GM12878 (cell line): ENCODE measurements around the gene NPLOC4. TPM values are rescaled to one million over a fixed set of nuclear protein-coding genes. Genes with fewer than 3 reads are reported as not detected.
A peak's percentile ranks its signal among the peaks of the same experiment; 100 is the strongest.

ENCODE experiments used
- ATAC-seq: fragments of 200-7000 bp; cut with Tn5 transposase; 3 replicates; pipeline ENCODE4 v1.9.1; 2020; ENCODE audit warnings: mild to moderate bottlenecking, moderate library complexity
- BruUV-seq: library from RNA; stranded (reverse); fragments of 400-500 nt; replicated peaks from 2 replicates; lab custom pipeline; 2021; lab: Mats Ljungman, UMichigan
- CTCF ChIA-PET: fragments of 300-600 bp; sonication (Branson Sonifier 250); formaldehyde crosslinking; extraction: SDS; loops from one replicate; lab custom pipeline; 2021; ENCODE audit warnings: inconsistent platforms; lab: Yijun Ruan, JAX
- POLR2A ChIA-PET: fragments of 350-600 bp; formaldehyde crosslinking; extraction: SDS; loops from one replicate; lab custom pipeline; 2021; ENCODE audit warnings: inconsistent platforms; lab: Charles Lee
- RAD21 ChIA-PET: fragments of 300-600 bp; sonication (Branson Sonifier 250); formaldehyde crosslinking; loops from one replicate; lab custom pipeline; 2023; ENCODE audit warnings: antibody characterized with exemption; ENCODE audit not compliant: unreplicated experiment; lab: Charles Lee
- SMC1A ChIA-PET: fragments of 300-600 bp; sonication (Branson Sonifier 250); formaldehyde crosslinking; loops from one replicate; lab custom pipeline; 2023; ENCODE audit not compliant: unreplicated experiment, uncharacterized antibody; lab: Charles Lee
- DNase-seq: peaks from one replicate; pipeline ENCODE4 v3.0.0-alpha.2; 2011; ENCODE audit warnings: low read depth, low spot score
- FAIRE-seq: peaks from 3 replicates; lab custom pipeline; 2011; peaks lifted over from hg19 to GRCh38; lab: Jason Lieb, UNC
- H2AFZ ChIP-seq: 2 replicates; pipeline ENCODE4 v1.6.0; 2011; ENCODE audit warnings: low read depth, low read length, control low read depth; ENCODE audit not compliant: control insufficient read depth
- H3K27ac ChIP-seq: 2 replicates; pipeline ENCODE4 v1.5.1; 2011; ENCODE audit warnings: control low read depth; ENCODE audit not compliant: control insufficient read depth, insufficient read depth
- H3K27me3 ChIP-seq, 2 experiments: replicated peaks in 1 of 2; 2 replicates each; pipeline versions ENCODE4 v1.6.0 to v1.6.1; 2011; ENCODE audit warnings: low read length in 1 of 2; ENCODE audit not compliant: control insufficient read depth in 2 of 2, insufficient read depth in 2 of 2
- H3K36me3 ChIP-seq, 2 experiments: 2 replicates each; pipeline ENCODE4 v1.5.1; 2011; ENCODE audit warnings: low read length in 1 of 2; ENCODE audit not compliant: control insufficient read depth in 2 of 2, insufficient read depth in 2 of 2
- H3K4me1 ChIP-seq: 2 replicates; pipeline ENCODE4 v1.6.1; 2011; ENCODE audit warnings: mild to moderate bottlenecking, low read length, moderate library complexity, mixed read lengths; ENCODE audit not compliant: control insufficient read depth, insufficient read depth
- H3K4me2 ChIP-seq: 2 replicates; pipeline ENCODE4 v1.6.0; 2011; ENCODE audit warnings: control low read depth; ENCODE audit not compliant: control insufficient read depth, insufficient read depth
- H3K4me3 ChIP-seq: fragments of 200-600 bp; sonication (generic); 2 replicates; pipeline ENCODE4 v1.5.1; 2016
- H3K79me2 ChIP-seq: 2 replicates; pipeline ENCODE4 v1.6.0; 2011; ENCODE audit warnings: low read length; ENCODE audit not compliant: control insufficient read depth, insufficient read depth
- H3K9ac ChIP-seq: 2 replicates; pipeline ENCODE4 v1.8.0; 2011; ENCODE audit warnings: low read length, control low read depth, mixed read lengths; ENCODE audit not compliant: control insufficient read depth, insufficient read depth
- H3K9me3 ChIP-seq: replicated peaks from 3 replicates; pipeline ENCODE4 v1.5.1; 2011; ENCODE audit warnings: mild to moderate bottlenecking, low read length; ENCODE audit not compliant: control insufficient read depth, insufficient read depth
- H4K20me1 ChIP-seq: 2 replicates; pipeline ENCODE4 v1.6.0; 2011; ENCODE audit not compliant: control insufficient read depth, insufficient read depth
- POLR2A ChIP-seq: IDR thresholded peaks from 2 replicates; pipeline ENCODE4 v1.6.1; 2011; ENCODE audit warnings: low read depth, mild to moderate bottlenecking, low read length
- SPI1 ChIP-seq: IDR thresholded peaks from 2 replicates; pipeline ENCODE4 v1.6.1; 2011; ENCODE audit warnings: low read depth, mild to moderate bottlenecking, low read length, moderate library complexity, borderline replicate concordance; ENCODE audit not compliant: insufficient read depth
- SRF ChIP-seq, 2 experiments: IDR thresholded peaks; 2 replicates each; pipeline ENCODE4 v1.6.1; 2011; ENCODE audit warnings: low read depth in 2 of 2, low read length in 2 of 2, mild to moderate bottlenecking in 1 of 2, moderate library complexity in 1 of 2
- WGBS: methylation state at CpG from one replicate; pipeline ENCODE4 v1.1.6; 2016; ENCODE audit warnings: low lambda C conversion rate; ENCODE audit not compliant: insufficient replicate concordance, insufficient coverage; ENCODE audit errors: missing lambda C conversion rate; 5-methylcytosine and 5-hydroxymethylcytosine counted together
- in situ Hi-C: fragments of 300-500 bp; cut with MboI; formaldehyde crosslinking; loops from 9 replicates; pipeline ENCODE4 v1.14.3; 2018; ENCODE audit warnings: mixed read lengths
- intact Hi-C: fragments of 100-400 bp; cut with micrococcal nuclease; formaldehyde crosslinking; loops from one replicate; pipeline ENCODE4 v1.14.2; 2022; ENCODE audit not compliant: unreplicated experiment
- polyA plus RNA-seq, 11 experiments: library from polyadenylated mRNA; depleted of rRNA in 4 of 11; unstranded in 6 of 11; stranded (reverse) in 5 of 11; fragments of >200 nt; fragmentation: Nextera tagmentation in 4 of 11; fragmentation: Illumina TruSeq in 1 of 11; extraction: Ambion mirVana in 4 of 11; extraction: Trizol in 1 of 11; gene quantifications; 1 replicate in 1 of 11; 2 replicates in 10 of 11; pipeline versions ENCODE4 v1.2.1 to v1.2.3, GENCODE V29; 2011 to 2016; ENCODE audit warnings: inconsistent platforms in 2 of 11, missing spikeins in 2 of 11, low read depth in 1 of 11
- total RNA-seq, 4 experiments: library from RNA; depleted of rRNA in 3 of 4; stranded (reverse); fragments of >200 nt in 3 of 4; fragmentation: Illumina TruSeq in 1 of 4; extraction: Trizol in 1 of 4; gene quantifications; 2 replicates each; pipeline versions ENCODE4 v1.2.1 to v1.2.3, GENCODE V29; 2013 to 2021

The NPLOC4 gene
- total and polyA plus RNA-seq, 10 of the 15 experiments (the other 5 are each of a cell fraction or from before 2014, with no cell fraction given): 1.5 to 83.7 (median 45.8) TPM

DNA sequence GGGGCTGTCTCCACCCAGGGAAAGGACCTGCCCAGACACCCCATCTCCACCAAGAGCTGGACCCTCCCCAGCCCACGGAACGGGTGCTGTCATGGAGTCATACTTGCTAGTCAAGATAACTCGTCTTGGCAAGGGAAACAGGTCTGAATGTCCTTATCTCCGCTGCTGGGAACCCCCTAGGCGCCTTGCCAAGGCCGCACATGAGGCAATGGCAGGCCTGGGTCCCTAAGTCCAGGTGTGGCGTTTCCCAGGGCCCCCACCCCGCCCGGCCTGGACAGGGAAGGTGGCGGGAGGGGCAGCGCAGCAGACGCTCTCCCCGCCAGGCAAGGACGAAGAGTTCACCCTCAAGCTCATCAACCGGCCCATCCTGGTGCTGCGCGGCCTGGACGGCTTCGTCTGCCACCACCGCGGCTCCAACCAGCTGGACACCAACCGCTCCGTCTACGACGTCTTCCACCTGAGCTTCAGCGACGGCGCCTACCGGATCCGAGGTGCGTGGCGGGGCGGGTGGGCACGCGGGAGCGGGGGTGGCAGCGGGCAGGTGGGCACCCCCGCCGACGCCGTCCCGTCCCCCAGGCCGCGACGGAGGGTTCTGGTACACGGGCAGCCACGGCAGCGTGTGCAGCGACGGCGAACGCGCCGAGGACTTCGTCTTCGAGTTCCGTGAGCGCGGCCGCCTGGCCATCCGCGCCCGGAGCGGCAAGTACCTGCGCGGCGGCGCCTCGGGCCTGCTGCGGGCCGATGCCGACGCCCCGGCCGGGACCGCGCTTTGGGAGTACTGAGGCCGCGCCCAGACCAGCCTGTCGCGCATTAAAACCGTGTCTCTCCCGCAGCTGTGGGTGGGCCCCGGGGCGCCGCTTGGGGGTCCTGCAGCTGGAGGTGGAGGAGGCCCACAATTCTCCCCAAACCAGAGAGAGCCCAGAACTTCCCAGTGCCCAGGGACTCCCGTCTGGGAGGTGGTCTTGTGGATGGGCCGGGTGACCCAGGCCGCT lies 100.3 kb downstream of the NPLOC4 start (continued):
- TF ChIP-seq SPI1: no peak

DNA sequence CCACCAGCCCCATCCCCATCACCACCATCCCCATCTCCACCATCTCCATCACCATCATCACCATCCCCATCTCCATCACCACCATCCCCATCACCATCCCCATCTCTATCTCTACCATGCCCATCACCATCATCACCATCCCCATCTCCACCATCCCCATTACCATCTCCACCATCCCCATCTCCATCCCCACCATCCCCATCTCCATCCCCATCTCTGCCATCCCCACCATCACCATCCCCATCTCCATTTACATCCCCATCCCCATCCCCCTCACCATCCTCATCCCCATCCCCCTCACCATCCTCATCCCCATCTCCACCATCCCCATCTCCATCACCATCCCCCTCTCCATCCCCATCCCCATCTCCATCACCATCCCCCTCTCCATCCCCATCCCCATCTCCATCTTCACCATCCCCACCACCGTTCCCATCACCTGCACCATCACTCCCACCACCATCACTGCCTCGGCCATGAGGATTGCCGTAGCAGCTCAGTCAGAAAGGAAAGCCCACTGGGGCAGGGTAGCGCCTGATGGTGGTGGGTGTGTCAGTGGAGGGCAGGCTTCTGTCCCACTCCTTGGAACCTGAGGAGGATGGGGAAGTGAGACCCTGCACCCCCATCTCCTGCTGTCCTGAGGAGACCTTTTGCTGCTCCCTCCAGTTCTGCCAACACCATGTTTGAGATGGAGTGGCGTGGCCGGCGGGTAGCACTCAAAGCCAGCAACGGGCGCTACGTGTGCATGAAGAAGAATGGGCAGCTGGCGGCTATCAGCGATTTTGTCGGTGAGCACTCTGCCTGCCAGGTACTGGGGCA lies 101.2 kb downstream of the NPLOC4 start:
- 76% methylated on average over 12 of the region's 13 CpGs for WGBS
- no peak overlapping the region for H3K4me2 ChIP-seq
- H3K27ac ChIP-seq: no peak overlapping the region
- no peaks in the 10 kb centered on the region for H3K4me1 ChIP-seq
- H2AFZ ChIP-seq: no peak overlapping the region
- CTCF ChIA-PET: interaction anchor here (1.3 kb wide), 1 partner anchor 51 kb away, joined by 3 read pairs; no protein-coding TSS in a partner anchor
- no peaks in the 10 kb centered on the region; a peak in 2 of 4 replicates for H3K27me3 ChIP-seq
- TF ChIP-seq SRF (IDR thresholded peaks at IDR 0.05; ENCODE audit: low read depth in 2 of 2, low read length in 2 of 2): no peak
- peak; percentile 0 for TF ChIP-seq POLR2A
- TF ChIP-seq, all 136 proteins: peak for 1
- intact Hi-C loops: no loop called here
- Histone ChIP-seq H3K9ac (no peak overlapping the region), H3K4me3 (no peak overlapping the region), H4K20me1 (no peaks in the 10 kb centered on the region), H3K79me2 (no peaks in the 10 kb centered on the region), H3K36me3 (peaks cover 0 to 3% of the 10 kb centered on the region in 2 experiments; a peak in 2 of 4 replicates), H3K9me3 (no peaks in the 10 kb centered on the region)
- no peak for FAIRE-seq
- RAD21 ChIA-PET: no interaction called here
- DNase-seq: no peak
- SMC1A ChIA-PET: no interaction called here
- no TSS peak for BruUV-seq
- no peak for ATAC-seq
- in situ Hi-C loops: no loop called here
- POLR2A ChIA-PET: no interaction called here
